ENCODE results near the gene MDGA2.

DNA sequence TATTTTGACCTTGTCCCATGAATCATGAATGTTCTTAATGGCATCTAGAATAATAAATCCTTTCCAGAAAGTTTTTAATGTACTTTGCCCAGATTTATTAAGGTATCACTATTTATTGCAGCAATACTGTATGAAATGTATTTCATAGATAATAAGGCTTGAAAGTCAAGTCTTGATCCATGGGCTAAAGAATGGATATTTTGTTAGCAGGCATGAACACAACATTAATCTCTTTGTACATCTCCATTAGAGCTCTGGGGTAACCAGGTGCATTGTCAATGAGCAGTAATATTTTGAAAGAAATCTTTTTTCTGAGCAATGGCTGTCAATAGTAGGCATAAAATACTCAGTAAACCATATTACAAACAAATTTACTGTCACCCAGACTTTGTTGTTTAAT is 882.3 kb downstream of the MDGA2 start:
- TF ChIP-seq, protein P1, sequence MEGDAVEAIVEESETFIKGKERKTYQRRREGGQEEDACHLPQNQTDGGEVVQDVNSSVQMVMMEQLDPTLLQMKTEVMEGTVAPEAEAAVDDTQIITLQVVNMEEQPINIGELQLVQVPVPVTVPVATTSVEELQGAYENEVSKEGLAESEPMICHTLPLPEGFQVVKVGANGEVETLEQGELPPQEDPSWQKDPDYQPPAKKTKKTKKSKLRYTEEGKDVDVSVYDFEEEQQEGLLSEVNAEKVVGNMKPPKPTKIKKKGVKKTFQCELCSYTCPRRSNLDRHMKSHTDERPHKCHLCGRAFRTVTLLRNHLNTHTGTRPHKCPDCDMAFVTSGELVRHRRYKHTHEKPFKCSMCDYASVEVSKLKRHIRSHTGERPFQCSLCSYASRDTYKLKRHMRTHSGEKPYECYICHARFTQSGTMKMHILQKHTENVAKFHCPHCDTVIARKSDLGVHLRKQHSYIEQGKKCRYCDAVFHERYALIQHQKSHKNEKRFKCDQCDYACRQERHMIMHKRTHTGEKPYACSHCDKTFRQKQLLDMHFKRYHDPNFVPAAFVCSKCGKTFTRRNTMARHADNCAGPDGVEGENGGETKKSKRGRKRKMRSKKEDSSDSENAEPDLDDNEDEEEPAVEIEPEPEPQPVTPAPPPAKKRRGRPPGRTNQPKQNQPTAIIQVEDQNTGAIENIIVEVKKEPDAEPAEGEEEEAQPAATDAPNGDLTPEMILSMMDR (IDR thresholded peaks at IDR 0.05): no peak
- TF ChIP-seq EZH2phosphoT487 (IDR thresholded peaks at IDR 0.05; ENCODE audit: borderline replicate concordance, low read depth) (no peak), FOXJ3 (CRISPR knock-in tag; IDR thresholded peaks at IDR 0.05) (no peak)

Data from SK-N-SH (cell line).